HL-60/S4 (cell line): ENCODE results near the gene TLK2.
"Not testable (repeated sequence)": the region's sequence is repeated elsewhere in the genome, so short reads cannot be mapped to it uniquely, and the experiment has no call there.

Experiments
- in situ Hi-C: fragments of 300-500 bp; cut with MboI; formaldehyde crosslinking; loops from 2 replicates; pipeline ENCODE4 v1.14.3; 2022; ENCODE audit warnings: low sequenced_read_pairs

TLK2 gene

GRCh38 chr17:62482553-62482952 is 3.9 kb downstream of the TLK2 start:
- in situ Hi-C loops = not testable (repeated sequence)

GRCh38 chr17:62490990-62491389 is 12.4 kb downstream of the TLK2 start:
- in situ Hi-C loops = not testable (repeated sequence)

GRCh38 chr17:62493049-62493655 is 14.5 kb downstream of the TLK2 start:
- in situ Hi-C loops = not testable (repeated sequence)

- in situ Hi-C loops = not testable (repeated sequence)
These were observed 15.4 kb downstream of the TLK2 start for GRCh38 chr17:62494073-62494472.

GRCh38 chr17:62496344-62496743 is 17.7 kb downstream of the TLK2 start:
- in situ Hi-C loops = not testable (repeated sequence)

GRCh38 chr17:62498796-62499195 is 20.2 kb downstream of the TLK2 start:
- in situ Hi-C loops = not testable (repeated sequence)

- in situ Hi-C loops = not testable (repeated sequence)
These were observed 21.8 kb downstream of the TLK2 start for GRCh38 chr17:62500463-62500862.

GRCh38 chr17:62504857-62505256 is 26.2 kb downstream of the TLK2 start:
- in situ Hi-C loops = not testable (repeated sequence)

- in situ Hi-C loops = not testable (repeated sequence)
These were observed 28.7 kb downstream of the TLK2 start for GRCh38 chr17:62507191-62507836.

GRCh38 chr17:62510247-62510819 is 31.7 kb downstream of the TLK2 start:
- in situ Hi-C loops = not testable (repeated sequence)

GRCh38 chr17:62511014-62511413 is 32.4 kb downstream of the TLK2 start:
- in situ Hi-C loops = not testable (repeated sequence)

- in situ Hi-C loops = not testable (repeated sequence)
These were observed 37.8 kb downstream of the TLK2 start for GRCh38 chr17:62516376-62516775.

GRCh38 chr17:62521295-62521694 is 42.7 kb downstream of the TLK2 start:
- in situ Hi-C loops = not testable (repeated sequence)

GRCh38 chr17:62524077-62524476 is 45.5 kb downstream of the TLK2 start:
- in situ Hi-C loops = not testable (repeated sequence)

- in situ Hi-C loops = not testable (repeated sequence)
These were observed 46.7 kb downstream of the TLK2 start for GRCh38 chr17:62525317-62525716.

- in situ Hi-C loops = not testable (repeated sequence)
These were observed 52.3 kb downstream of the TLK2 start for GRCh38 chr17:62530936-62531335.

- in situ Hi-C loops = not testable (repeated sequence)
These were observed 57.9 kb downstream of the TLK2 start for GRCh38 chr17:62536557-62536956.

GRCh38 chr17:62541073-62541472 is 62.4 kb downstream of the TLK2 start:
- in situ Hi-C loops = not testable (repeated sequence)

- in situ Hi-C loops = not testable (repeated sequence)
These were observed 64.7 kb downstream of the TLK2 start for GRCh38 chr17:62543278-62543775.

GRCh38 chr17:62546066-62546465 is 67.4 kb downstream of the TLK2 start:
- in situ Hi-C loops = not testable (repeated sequence)

GRCh38 chr17:62552851-62553659 is 74.4 kb downstream of the TLK2 start:
- in situ Hi-C loops = not testable (repeated sequence)
